NCI-H146 (cell line): Measurements from ENCODE around the gene CHDH.

Experiments
- DNase-seq: peaks from one replicate; lab custom pipeline; 2025; lab: John Stamatoyannopoulos, UW

Gene CHDH, protein sequence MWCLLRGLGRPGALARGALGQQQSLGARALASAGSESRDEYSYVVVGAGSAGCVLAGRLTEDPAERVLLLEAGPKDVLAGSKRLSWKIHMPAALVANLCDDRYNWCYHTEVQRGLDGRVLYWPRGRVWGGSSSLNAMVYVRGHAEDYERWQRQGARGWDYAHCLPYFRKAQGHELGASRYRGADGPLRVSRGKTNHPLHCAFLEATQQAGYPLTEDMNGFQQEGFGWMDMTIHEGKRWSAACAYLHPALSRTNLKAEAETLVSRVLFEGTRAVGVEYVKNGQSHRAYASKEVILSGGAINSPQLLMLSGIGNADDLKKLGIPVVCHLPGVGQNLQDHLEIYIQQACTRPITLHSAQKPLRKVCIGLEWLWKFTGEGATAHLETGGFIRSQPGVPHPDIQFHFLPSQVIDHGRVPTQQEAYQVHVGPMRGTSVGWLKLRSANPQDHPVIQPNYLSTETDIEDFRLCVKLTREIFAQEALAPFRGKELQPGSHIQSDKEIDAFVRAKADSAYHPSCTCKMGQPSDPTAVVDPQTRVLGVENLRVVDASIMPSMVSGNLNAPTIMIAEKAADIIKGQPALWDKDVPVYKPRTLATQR

DNA sequence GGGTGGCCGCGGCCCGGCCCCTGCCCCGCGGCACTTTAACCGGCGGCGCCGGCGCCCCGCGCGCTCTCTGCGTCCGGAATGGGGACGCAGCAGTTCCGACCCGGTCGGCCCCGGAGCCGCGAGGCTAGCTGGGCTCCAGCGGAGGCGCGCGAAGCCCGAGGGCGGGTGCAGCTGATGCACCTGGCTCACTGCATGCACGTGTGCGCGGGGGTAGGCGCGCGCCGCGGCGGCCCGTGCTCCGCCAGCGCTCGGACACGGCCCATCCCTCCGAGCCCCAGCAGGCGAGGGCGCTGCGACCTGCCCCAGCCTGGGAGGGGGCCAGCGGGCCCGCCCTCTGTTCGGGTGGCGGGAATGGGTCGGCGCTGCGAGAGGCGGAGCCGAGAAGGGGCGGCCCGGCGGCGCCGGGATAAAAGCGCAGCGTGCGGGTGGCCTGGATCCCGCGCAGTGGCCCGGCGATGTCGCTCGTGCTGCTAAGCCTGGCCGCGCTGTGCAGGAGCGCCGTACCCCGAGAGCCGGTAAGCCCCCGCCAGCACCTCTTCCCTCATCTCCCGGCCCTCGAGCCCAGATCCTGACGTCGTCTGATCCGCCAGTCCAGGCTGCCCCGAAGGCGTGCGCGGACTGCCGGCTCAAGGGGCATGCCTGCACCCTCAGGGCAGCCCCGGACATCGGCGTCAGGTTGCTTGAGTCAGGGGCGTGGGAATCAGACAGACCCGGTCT, at the start of gene CHDH, which contains the start of gene IL17RB:
TSS of gene CHDH (minus strand) at position 286 of the 717 bp plus-strand sequence. CDS start 22,411 bp downstream, outside the sequence.
TSS of gene IL17RB (plus strand) at position 435 of the 717 bp plus-strand sequence. CDS start at position 456, 21 bp downstream.
- DNase-seq: peak; percentile 76

DNA sequence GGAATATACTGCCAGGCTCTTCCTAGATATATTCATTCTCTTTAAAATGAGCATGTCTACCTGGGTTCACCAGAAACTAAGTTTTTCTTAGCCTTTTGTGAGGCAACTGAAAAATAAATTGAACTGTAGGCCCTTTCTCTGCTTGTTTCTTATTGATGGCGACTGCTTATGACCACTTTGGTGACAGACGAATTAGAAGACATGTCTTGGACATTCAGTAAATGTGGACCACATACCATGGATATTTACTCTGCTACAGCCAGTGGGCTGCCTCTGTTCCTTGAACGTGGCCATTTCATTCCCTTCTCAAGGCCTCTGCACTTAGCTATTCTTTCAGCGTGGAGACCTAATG, 46.0 kb upstream of the CHDH start:
- no peak for DNase-seq

DNA sequence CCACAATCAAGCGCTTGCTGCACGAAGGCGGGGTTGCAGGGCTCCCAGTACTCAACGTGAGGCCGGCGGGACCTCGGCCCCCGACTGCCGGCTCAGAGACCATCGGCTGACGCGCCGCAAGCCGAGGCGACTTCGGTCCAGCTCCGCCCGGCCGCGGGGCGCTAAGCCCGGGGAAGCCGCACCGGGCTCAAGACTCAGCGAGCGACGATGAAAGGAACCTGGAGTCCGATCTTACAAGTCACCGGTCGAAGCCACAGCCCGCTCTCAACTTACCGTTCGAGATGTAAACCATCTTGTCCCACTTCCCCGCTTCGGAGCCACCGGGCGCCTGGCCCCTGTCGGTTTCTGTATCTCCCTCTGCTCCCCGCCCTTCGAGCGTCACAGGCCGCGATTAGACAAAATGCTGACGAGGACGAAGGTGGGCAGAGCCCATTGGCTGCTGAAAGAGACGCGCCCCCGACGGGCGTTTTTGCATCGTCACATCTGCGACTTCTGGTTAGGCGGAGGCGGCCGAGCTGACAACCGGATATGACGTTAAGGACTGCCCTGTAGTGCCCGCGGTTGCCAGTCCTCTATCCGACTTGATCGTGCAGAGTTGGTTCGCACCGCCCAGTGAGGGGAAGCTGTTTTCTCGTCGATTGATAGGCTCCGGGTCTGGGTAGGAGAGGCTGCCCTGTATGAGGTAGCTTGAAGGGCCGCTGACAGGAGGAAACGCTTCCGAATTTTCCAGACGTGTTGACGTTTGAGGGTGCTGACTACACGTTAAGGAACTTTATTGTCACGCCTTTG, 45.5 kb upstream of the CHDH start, which contains the start of gene SELENOK:
TSS of gene SELENOK (minus strand) at position 363 of the 789 bp plus-strand sequence.
- DNase-seq: peak; percentile 98

DNA sequence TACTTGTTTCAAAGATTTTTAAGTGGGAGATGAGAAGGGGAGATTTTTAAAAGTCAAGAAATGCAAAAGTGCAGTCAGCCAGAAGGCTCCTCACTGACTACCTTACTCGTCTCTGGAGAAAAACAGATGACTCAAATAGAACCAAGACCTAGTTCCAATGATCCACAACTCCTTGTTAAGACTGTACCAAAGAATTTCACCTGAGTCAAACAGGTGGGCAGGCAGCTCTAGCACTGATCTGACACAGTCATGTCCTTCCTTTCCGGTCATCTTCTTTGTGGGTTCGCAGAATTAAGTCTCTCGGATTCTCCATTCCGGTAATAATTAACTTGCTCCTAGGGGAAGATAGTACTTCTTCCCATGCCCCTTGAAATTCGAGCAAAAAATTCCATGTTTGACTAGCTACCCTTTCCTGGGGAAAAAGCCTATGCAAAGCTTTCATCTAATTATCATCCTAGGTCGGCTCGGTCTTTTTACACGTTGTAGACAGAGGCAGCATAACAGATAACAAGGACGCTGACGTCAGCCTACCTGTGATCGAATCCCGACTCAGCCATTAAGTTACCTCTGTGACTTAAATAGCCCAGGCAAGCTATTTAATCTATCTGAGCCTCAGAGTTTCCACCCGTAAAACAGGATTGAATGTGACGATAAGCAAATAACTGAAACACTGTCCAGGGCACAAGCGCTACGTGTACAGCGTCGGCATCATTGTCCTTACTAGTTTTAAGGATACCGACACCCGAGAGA, 44.7 kb upstream of the CHDH start:
- DNase-seq: peak; percentile 33

DNA sequence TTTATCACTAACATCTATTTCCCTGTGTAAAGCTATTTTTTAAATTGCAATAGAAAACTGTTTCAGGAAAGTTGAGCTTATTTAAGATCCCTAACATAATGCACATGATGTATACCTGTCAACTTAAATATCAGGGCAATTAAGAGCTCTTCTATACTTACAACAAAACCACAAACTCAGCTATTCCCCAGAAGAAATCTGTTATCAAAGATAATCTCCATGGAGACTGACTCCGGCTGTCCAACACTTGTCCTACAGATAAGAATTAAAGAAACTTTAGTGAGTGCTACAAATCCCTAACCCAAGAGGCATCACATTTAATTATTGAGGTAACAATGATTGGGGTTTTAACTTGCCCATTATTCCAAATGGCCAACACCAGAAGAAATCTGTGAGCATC, 42.0 kb upstream of the CHDH start:
- DNase-seq: no peak

DNA sequence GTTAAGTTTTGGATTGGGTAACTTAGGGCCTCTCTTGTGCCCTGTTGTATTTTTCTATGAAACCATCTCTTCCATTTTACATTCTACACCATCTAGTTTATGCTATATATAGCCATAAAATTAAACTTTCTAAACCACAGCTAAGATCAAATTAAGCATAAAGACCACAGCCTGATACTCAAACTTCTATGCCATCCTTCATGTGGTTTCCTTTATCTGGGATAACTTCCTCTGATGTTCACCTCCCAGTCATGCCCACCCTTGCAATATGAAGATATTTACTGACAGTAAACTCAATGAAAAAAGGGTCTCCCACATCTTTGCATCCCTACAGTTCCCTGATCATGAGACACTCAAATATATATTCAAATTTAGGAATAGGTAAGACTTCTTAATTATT, 41.2 kb upstream of the CHDH start:
- DNase-seq: no peak

DNA sequence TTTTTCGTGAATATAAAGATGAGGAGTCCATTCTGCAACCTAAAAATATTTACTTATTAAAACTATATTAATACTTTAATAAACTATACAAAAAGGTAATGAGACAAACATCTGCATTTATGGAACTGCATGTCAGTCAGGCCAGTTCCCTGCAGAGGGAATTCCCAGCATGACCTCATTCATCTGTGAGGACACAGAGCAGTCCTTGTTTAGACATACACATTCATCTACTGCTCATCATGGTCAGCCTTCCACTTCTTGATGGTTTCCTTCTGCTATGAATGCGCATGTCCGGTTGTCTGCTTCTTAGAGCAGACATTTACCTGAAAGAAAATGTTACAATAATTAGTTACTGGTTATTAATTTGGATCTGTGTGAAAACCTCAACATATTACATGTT, 39.0 kb upstream of the CHDH start:
- no peak for DNase-seq

DNA sequence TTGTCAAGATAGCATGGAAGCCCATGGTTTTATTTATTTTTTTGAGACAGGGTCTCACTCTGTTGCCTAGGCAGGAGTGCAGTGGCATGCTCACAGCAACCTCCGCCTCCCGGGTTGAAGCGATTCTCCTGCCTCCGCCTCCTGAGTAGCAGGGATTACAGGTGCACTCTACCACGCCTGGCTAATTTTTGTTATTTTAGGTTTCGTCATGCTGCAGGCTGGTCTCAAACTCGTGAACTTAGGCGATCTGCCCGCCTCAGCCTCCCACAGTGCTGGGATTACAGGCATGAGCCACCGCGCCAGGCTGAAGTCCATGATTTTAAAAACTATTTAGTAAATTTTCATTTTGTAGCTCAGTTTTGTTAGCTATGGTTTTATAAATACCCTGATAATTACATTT, 38.4 kb upstream of the CHDH start:
- no peak for DNase-seq

DNA sequence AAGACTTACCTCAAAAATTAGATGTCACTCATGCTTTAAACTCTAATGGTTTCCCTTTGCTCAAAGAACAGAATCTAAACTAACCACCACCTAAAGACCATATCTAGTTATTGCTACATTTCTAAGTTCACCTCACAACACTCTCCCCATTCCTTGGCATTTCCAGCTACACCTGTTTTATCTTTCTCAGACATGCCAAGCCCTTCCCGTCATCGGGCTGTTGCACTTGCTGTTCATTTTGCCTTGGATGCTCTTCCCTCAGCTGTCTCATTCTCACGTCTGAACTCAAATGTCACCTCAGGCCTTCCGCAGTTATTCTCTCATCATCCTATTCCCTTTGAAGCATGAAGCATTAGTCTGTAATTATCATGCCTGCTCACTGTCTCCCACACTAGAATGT, 36.8 kb upstream of the CHDH start:
- DNase-seq: no peak

DNA sequence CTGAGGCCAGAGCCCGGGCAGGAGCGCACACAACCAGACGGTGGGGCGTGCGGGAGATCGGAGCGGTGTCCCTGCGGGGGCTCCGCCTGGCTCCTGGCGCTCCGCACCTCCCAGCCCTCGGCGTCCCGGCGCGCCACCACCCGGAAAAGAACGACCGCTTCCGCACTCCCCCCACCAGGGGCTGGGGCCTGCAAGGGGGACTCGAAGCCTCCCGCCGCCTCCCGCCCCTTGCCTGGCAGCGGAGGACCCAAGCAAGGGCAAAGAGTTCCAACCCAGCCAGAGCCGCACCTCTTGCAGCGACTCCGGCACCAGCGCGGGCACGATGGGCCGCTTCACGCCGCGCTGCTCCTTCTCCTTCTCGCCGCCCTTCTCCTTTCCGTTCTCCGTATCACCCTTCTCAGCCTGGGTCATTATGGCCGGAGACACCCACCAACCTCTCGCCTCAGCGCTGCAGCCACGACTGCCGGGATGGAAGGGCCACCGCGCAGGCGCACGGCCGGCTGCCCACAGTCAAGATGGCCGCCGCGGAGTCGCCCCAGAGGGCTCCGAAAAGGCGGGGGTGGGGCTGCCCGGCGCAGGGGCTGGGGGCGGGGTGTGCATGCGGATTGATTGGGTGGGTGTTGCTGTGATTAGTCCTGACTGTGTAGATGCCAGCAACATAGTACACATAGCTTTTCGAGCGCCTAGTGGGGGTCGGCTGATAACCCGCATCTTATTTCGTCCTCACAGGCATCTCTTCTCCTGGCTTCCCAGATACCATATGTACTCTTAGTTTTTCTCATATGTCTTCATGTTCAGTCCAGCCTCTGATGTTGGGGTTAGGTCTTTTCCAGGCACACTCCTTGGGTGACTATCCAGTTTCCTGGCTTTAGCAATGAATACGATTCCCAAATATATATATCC, 35.7 kb upstream of the CHDH start, which contains the start of gene ACTR8:
TSS of gene ACTR8 (minus strand) at position 462 of the 903 bp plus-strand sequence. CDS start at position 411, 51 bp downstream.
- DNase-seq: peak; percentile 87

DNA sequence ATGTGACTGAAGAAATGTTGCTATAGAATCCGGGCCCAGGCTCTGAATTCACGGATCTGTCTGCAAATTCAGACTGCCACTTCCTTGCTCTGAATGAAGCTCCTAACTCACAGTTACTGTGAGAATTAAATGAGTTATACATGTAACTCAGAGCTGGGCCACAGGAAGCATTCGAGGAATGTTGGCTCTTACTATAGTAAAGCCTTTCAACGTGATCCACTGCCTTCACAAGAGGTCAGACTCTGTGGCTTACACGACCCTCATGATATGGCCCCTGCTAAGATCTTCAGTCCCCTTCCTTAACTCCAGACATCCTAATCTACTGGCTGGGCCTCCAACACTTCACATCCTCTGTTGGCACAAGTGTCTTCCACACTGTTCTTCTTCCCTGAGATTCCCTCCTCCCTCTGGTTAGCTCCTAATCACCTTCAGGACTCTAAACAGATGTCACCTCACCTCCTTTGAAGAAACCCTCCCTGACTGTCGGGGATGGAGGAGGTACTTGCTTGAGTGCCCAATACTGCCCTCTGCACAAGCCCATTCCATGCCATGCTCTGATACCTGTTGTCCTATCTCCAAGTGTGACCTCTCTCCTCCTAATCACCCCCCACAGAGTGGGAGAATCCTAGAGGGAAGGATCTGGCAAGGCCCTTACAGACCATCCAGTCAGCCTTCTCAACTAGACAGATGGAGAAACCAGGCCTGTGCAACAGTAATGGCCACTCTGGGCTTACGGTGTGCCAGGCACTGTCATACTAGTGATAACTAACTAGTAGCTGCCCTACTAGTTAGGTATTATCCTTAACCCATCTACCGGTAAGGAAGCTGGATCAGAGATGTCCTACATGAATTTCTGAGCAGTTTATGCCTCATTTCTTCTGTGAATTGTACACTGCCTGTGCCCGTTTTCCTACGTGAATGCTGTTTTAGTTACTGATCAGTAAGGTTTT, 34.5 kb upstream of the CHDH start:
- DNase-seq: no peak

DNA sequence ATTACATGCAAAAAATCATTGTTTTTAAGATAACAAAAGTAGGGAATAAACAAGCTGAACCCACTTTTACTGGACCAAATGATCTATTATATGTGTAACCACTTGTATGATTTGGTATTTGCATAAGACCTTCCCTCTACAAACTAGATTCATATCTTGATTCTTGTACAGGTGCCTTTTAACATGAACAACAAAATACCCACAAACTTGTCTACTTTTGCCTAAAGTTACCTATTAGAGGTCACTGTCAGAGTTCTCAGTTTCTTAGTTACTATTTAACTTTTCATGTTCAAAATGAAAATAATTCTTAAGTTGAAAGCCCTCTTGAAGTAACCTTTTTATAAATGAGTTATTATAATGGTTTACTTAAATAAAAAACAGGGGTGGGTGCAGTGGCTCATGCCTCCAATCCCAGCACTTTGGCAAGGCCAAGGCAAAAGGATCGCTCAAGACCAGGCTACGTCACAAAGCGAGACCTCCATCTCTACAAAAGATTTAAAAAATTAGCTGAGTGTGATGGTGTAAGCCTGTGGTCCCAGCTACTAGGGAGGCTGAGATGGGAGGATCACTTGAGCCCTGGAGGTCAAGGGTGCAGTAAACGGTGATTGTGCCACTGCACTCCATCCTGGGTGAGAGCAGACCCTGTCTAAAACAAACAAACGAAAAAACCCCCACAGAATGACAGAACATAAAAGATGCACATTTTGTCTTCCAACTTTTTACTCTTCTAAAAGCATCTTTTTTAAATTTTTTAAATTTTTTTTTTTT, 19.7 kb upstream of the CHDH start:
- no peak for DNase-seq

DNA sequence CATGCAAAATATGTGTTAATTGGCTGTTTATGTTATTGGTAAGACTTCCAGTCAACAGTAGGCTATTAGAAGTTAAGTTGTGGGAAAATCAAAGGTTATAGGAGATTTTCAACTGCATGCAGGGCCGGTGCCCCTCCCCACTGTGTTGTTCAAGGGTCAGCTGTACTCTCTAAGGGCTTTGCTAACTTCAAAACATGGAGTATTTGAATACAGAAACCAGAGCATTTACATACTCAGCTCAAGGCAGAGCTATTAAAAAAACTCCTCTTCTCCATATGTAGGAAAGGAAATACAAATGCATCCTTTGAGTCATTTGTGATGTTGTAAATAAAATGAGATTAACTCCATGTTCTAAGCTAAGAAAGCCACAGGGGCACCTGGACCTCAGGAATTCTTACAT, 16.9 kb upstream of the CHDH start:
- DNase-seq: no peak

DNA sequence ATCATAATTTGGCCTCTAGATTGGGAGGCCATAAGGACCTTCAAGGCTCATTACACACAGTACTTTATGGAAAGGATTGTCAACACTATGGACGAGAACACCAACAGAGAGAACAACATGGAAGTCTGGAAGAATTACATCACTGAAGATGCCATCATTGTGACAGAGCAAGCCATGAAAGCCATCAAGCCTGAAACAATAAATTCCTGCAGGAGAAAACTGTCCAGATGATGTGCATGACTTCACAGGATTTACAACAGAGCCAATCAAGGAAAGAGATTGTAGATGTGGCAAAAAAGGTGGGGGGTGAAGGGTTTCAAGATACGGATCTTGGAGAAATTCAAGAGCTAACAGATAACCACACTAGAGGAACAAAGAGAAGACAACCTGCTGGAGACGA, 16.0 kb upstream of the CHDH start:
- no peak for DNase-seq

DNA sequence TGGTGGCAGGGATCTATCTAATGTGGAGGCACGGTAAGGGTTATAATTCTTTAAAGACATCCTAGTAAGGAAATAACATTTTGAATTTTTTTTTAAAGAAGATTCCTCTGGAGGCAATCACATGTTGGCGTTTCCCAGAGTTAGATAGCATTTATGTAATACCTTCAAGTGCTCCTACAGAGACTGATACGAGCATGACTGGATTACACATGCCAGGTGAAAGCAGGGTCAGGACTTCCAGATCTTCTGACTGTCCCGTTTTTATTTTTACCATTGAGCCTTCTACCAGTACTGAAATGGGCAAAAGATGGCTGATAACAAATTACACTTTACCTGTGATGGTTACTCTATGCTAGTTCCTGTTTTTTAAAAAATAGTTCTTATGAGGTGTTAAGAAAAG, 14.0 kb upstream of the CHDH start:
- no peak for DNase-seq

DNA sequence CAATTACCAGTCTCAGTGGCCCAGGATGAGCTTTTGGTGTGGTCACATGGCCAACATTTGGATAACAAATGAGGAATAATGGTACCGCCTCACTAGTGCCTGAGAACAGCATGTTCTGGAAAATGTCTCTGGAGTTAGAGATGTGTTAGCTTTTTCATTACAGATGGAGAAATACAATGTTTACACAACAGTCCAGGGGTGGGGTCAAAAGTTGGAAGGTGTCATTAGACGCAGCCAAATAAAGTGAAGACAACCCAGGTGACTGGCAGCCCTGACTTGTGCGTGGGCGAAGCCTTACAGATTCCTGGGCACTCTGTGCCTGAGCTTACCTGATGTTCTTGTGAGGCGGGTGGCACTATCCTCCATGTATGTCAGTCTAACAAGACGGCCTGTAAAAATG, 13.0 kb upstream of the CHDH start:
- no peak for DNase-seq

DNA sequence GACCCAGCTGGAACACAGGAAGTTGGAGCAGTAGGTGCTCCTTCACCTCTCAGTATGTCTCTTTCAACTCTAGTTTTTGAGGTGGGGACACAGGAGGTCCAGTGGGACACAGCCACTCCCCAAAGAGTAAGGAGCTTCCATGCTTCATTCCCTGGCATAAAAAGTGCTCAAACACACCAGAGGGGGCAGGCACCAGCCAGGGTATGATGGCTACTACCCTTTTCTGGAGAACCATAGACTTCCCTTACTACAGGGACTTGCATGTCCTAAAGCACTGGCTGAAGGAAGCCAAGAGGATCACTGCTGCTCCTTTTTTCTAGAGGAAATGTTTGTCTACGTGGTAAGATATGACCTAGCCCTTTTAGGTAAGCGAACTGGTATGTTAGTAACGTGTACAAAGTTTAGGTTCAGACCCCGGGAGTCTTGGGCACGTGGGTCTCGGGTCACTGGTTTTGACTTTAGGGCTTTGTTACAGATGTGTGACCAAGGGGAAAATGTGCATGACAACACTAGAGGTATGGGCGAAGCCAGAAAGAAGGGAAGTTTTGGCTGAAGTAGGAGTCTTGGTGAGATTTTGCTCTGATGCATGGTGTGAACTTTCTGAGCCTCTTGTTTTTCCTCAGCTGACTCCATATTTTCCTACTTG, 12.0 kb upstream of the CHDH start:
- no peak for DNase-seq

DNA sequence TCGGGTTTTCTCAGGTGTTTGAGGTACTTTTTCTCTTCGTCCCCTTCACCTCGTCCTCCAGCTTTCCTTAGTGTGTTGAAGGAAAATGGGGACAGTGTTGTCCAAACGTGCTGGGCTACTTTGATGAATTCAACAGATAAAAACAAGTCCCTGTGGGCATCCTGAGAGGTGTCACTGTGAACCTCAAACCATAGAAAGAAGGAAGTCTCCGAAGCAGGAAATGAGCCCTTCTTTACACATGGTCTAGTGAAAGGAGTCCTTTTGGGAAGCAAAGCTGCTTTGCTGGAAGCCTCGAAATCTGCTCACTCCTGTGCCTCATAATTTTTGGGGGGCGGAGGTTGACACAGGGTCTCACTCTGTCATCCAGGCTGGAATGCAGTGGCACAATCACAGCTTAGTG, 10.7 kb upstream of the CHDH start:
- DNase-seq: no peak
